Dermis blood vessel endothelial cell (primary cell): ENCODE results near the gene CTSF. TPM values are rescaled to one million over a fixed set of nuclear protein-coding genes. Genes with fewer than 3 reads are reported as not detected.

Experiments
- DNase-seq: peaks from one replicate; pipeline ENCODE4 v3.0.0; 2010
- total RNA-seq: library from RNA; depleted of rRNA; stranded (reverse); fragments of >200 nt; gene quantifications from 2 replicates; pipeline ENCODE4 v1.2.3, GENCODE V29; 2014

Gene CTSF
- total RNA-seq, 1 donor from 2014 or later: 63.5 TPM

- no peak for DNase-seq
Observed at GRCh38 chr11:66530927-66531709, 37.3 kb downstream of the CTSF start.

DNA sequence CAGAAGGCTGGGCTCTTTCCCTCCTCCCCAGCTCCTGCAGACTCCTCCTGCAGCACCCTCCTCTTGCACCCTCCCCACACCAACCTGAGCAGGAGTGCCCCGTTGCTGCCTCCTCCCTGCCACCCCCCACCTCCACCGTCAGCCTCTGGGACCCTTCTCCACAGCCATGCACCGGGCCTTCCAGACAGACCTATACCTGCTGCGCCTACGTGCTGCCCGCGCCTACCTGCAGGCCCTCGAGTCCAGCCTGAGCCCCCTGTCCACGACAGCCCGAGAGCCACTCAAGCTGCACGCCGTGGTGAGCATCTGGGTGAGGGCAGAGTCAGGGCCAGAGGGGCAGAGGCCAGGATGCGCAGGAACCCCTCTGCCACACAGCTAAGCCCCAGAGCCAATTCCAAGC, 38.8 kb downstream of the CTSF start:
- DNase-seq: no peak

DNA sequence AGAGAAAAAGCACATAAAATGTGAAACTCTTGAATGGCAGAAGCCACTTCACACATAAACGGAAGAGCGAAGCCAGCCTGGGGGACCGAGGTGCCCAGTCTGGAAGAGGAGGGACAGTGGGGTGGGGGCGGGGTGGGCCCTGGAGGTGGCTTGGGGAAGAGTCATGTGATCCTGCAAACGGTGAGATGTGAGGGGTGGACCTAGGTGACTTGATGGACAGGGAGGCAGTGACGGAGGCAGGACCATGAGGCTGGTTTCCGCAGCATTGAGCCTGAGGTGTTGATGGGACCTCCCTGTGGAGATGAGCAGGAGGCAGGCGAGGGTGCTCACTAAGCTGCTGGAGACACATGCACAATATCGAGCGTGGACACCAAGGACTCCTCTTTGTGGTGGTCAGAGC, 39.3 kb downstream of the CTSF start:
- DNase-seq: no peak

DNA sequence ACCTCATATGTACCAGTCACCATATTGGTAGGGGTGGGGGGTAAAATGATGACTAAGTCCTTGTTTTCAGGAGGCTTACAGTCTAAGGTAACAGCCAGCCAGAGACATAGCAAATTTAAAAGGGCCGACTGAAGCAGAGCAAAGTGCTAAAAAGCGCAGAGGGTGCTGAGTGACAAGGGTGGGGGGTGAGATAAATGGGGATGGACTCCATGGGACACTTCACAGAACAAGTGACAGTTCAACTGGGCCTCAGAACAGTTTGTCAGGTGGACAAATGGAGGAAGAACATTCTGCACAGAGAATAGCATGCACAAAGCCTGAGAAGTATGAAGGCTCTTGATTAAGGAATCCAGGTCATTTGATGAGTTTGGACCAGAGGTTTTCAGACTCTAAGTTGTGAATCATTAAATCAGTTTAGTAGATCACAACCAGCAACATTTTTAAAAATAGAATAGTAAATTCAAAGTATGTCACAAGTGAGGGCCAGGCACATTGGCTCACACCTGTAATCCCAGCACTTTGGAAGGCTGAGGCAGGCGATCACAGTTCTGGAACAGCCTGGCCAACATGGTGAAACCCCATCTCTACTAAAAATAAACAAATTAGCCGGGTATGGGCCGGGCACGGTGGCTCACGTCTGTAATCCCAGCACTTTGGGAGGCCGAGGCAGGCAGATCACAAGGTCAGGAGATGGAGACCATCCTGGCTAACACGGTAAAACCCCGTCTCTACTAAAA, 43.9 kb downstream of the CTSF start:
- DNase-seq: no peak

GRCh38 chr11:66523611-66524010, 44.8 kb downstream of the CTSF start:
- no peak for DNase-seq

Other genes starting within 250 kb of the CTSF start
- 4.8 and 6.7 TPM in 2 replicates for gene RIN1, start 232.2 kb downstream of the CTSF start, total RNA-seq
- gene BRMS1, start 223.5 kb downstream of the CTSF start, total RNA-seq: 65.7 and 71.8 TPM in 2 replicates
- 25.8 and 28.1 TPM in 2 replicates for gene B4GAT1, start 221.0 kb downstream of the CTSF start, total RNA-seq
- 1.2 and 2.3 TPM in 2 replicates for gene SLC29A2, start 196.8 kb downstream of the CTSF start, total RNA-seq
- gene NPAS4, start 147.6 kb downstream of the CTSF start, total RNA-seq: not detected in 2 replicates
- 40.7 and 61.1 TPM in 2 replicates for gene MRPL11, start 129.8 kb downstream of the CTSF start, total RNA-seq
- 3.7 and 4.9 TPM in 2 replicates for gene PELI3, start 101.7 kb downstream of the CTSF start, total RNA-seq
- 50.5 and 71.7 TPM in 2 replicates for gene DPP3, start 88.2 kb downstream of the CTSF start, total RNA-seq
- 28.6 and 36.8 TPM in 2 replicates for gene BBS1, start 58.0 kb downstream of the CTSF start, total RNA-seq
- 26.2 and 33.0 TPM in 2 replicates for gene ZDHHC24, start 22.6 kb downstream of the CTSF start, total RNA-seq
- under 0.01 and 0.14 TPM in 2 replicates for gene ACTN3, start 21.7 kb downstream of the CTSF start, total RNA-seq
- 0.17 and 0.28 TPM in 2 replicates for gene CCDC87, start 24.5 kb upstream of the CTSF start, total RNA-seq
- gene CCS, start 24.6 kb upstream of the CTSF start, total RNA-seq: 27.2 and 33.5 TPM in 2 replicates
- gene RBM14, start 48.0 kb upstream of the CTSF start, total RNA-seq: 29.3 and 44.7 TPM in 2 replicates
- gene RBM4, start 70.1 kb upstream of the CTSF start, total RNA-seq: 125 and 157 TPM in 2 replicates
- 24.2 and 28.4 TPM in 2 replicates for gene RBM4B, start 109.3 kb upstream of the CTSF start, total RNA-seq
- gene SPTBN2, start 160.6 kb upstream of the CTSF start, total RNA-seq: 36.8 and 50.4 TPM in 2 replicates